HG03565 (cell line): ENCODE data around the gene TOR2A.

Experiments used
- ATAC-seq: cut with Tn5 transposase; IDR thresholded peaks from one replicate; pipeline ENCODE4 v1.9.1; 2021; ENCODE audit warnings: mild to moderate bottlenecking, moderate library complexity; ENCODE audit not compliant: unreplicated experiment

TOR2A gene

DNA sequence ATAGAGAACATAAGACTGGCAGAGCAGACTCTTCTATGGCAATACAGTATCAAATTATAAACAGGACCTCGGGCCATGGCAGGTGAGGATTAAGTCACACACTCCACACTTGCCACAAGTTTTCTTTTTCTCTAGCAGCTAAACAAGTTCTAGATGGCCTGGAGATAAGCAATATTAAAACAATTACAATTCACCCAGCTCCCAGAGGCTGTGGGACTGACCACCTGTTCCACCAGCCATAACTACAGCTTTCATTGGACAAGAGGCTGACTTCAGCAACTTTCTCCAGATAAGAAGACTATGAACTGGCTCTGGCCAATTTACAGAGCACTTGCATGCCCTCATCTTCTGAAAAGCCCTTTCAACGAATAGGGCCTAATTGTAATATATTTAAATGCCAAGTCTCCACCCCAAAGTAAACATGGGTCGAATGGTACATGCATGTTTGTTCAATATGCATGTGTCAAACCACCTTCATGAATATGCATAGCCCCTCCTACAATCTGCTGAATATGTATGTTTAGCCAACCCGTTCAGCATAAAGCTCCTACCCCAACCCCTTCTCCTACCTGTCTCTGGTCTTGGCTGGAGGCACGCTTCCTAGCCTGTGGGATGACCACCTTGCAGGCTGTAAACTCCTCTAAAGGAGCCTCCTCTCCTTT is 34.4 kb downstream of the TOR2A start:
- ATAC-seq, result no peak

GRCh38 chr9:127700140-127700539 is 35.0 kb downstream of the TOR2A start:
- ATAC-seq, result no peak

DNA sequence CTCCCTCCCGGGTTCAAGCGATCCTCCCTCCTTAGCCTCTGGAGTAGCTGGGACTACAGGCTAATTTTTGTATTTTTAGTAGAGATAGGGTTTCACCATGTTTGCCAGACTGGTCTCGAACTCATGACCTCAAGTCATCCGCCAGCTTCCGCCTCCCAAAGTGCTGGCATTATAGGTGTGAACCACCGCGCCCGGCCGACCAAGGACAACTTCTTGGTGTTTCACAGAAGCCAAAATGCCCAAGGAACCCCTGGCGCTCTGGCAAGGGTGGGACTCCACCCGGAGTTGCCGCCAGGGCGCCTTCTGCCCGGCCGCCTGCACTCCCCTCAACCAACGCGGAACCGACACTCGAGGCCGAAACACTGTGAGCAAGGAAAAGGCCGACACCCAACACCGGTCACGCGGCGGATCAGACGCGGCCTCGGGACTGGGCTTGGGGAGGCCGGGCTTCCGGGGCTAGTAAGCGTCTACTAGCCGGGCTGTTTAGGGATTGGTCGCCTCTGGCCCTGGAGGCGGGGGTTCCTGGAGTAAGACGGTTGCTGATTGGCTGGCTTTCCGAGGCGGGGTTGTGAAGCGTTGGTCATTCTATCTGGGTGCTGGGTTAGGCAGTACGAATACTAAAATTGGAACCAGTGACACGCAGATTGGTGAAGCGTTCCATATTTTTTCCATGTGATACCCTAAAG is 36.0 kb downstream of the TOR2A start:
- ATAC-seq, result peak; percentile 68

GRCh38 chr9:127698386-127698785 is 36.7 kb downstream of the TOR2A start:
- no peak for ATAC-seq

DNA sequence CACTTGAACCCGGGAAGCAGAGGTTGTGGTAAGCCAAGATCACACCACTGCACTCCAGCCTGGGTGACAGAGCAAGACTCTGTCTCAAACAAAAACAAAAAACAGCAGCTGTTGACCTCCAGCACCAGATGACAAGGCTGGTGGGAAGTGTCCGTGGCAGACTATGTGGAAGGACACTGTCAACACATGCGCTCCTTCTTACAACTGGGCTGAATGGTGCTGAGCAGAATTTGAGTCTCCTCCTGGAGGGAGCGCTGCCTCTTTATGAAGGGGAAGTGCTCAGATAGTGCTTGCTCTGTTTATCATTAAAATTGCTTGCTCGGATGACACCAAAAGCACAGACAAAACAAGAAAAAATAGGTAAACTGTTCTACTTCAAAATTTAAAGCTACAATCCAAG is 37.5 kb downstream of the TOR2A start:
- no peak for ATAC-seq

DNA sequence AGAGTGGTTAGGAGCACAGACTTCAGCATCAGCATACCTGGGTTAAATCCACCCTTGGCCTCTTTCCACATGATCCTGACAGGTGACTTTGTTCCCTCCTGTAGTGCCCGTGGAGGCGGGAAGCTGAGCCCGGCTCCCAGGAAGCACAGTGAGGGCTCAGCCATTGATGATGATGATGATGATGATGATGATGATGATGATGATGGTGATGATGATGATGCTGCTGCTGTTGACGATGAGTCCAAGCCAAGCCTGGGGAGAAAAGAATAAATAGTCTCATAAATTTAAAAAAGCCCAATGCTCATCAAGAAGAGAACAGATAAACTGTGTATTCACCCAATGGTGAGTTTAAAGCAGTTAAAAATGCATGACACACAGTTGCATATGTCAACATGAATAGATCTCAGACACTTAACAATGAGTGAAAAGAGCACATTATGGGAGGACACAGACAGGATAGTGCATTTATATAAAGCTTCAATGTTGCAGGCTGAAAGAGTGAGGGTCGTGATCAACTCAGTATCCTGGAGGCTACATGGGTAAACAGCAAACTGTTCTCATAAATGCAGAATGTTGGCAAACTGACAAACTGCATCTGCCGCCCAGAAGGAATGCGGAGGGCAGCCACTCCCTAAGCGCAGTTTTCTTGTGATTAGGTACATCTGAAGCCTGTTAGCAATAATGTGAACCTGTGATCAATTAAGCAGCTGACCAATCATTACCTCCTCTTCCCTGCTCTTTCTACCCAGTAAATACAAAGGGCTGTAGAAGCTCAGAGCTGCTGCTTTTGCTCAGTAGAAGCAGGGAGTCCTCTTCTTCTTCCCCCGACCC is 40.0 kb downstream of the TOR2A start:
- no peak for ATAC-seq

DNA sequence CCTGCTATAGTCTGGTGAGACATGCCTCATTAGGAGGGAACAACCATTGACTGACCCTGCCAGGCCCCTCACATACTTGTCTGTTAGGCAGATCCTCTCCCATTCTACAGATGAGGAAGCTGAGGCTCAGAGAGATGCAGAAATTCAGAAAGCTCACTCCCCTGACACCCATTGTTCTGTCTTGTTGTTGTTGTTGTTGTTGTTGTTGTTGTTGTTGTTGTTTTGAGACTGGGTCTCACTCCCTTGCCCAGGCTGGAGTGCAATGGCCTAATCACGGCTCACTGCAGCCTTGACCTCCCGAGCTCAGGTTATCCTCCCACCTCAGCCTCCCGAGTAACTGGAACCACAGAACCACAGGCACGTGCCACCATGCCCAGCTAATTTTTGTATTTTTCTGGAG is 41.4 kb downstream of the TOR2A start:
- no peak for ATAC-seq

GRCh38 chr9:127693143-127693542 is 42.0 kb downstream of the TOR2A start:
- ATAC-seq, result no peak

- no peak for ATAC-seq
Measured at GRCh38 chr9:127692071-127692470, 43.0 kb downstream of the TOR2A start.

DNA sequence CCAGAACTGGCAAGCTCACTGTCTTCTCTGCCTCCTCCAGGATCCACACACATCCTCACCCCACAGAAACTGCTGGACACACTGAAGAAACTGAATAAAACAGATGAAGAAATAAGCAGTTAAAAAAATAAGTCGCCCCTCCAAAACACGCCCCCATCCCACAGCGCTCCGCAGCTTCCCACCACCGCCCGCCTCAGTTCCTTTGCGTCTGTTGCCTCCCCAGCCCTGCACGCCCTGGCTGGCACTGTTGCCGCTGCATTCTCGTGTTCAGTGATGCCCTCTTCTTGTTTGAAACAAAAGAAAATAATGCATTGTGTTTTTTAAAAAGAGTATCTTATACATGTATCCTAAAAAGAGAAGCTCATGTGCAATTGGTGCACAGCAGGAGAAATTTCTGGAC is 44.4 kb downstream of the TOR2A start:
- ATAC-seq, result no peak

- ATAC-seq, result no peak
Measured at GRCh38 chr9:127689329-127690000, 45.6 kb downstream of the TOR2A start.

DNA sequence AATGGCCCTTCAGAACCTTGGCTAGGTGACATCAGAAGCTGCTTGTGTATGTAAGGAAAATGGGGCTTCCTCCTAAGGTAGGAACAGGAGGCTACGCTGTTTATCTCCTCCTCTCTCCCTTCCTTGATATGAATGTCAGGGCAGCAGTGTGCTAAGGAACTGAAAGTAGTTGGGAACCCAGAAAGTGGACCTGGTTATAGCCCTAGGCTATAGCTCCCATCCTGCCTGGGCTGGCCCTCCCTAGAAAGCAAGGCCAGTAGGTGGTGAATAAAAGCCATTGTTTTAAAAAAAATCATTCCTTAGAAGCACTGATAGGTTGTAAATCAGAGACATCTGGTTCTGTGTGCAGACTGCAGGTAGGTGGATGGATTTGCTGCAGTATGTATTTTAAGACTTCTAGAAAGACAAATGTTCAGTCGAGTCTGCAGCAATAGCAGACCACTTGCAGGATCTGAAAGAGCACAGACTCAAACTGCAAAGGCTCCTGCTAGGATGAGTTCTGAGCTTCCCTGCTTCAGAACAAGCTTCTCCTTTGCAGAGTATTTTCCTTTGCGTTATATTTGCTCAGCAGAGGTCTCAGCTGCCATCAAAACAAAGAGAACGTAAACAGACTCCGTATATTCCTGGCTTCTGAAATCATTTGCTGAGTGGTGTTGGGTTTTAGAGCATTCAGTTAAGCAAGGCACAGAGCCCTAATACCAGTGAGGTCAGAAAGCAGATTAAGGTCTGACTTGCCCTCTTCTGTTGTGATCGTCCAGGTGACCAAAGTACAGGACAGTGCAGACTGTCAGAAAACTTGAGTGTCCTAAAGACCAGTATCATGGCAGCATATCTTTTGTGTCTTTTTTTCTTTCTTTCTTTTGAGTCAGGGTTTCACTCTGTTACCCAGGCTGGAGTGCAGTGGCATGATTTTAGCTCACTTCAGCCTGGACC is 48.4 kb downstream of the TOR2A start:
- ATAC-seq, result no peak

GRCh38 chr9:127684576-127684975 is 50.5 kb downstream of the TOR2A start:
- ATAC-seq, result no peak

DNA sequence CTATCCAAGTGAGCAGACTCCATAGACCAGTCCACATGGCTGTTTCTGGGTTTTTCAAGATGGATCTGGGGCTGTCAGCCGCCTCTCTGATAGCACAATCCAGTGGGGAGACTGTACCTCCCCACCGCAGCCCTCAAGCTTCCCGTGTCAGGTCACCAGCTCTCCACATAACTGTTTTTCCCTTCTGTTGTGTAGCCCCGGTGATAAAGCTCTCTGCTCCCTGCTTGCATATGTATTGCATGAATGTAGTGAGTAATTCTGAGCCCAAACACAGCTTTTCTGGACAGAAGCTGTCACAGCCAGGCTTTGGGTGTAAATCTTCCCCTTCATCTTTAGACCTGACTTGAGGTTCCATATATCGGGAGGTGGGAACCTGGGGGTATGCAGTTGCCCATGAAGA is 51.4 kb downstream of the TOR2A start:
- ATAC-seq, result no peak

GRCh38 chr9:127682351-127683136 is 52.5 kb downstream of the TOR2A start:
- ATAC-seq, result no peak
